OCI-LY3 (cell line): ENCODE measurements around the gene AHRR.

ENCODE experiments used
- H2AFZ ChIP-seq: fragments of 200-600, 300-600 bp; shearing (Covaris generic); 2 replicates; pipeline ENCODE4 v1.6.0; 2014; ENCODE audit warnings: antibody characterized with exemption, low read depth, low read length
- H3K27ac ChIP-seq: fragments of 200-600, 300-600 bp; sonication (generic); 2 replicates; pipeline ENCODE4 v1.5.1; 2014; ENCODE audit warnings: mild to moderate bottlenecking, low read length, moderate library complexity, mixed read lengths
- H3K27me3 ChIP-seq: fragments of 200-600, 300-600 bp; sonication (generic); 2 replicates; pipeline ENCODE4 v1.6.1; 2014; ENCODE audit warnings: low read depth, low read length, mixed read lengths
- H3K36me3 ChIP-seq: fragments of 200-600, 300-600 bp; sonication (generic); replicated peaks from 2 replicates; pipeline ENCODE3; 2014; ENCODE audit warnings: low read depth, low read length, mixed read lengths
- H3K4me1 ChIP-seq: fragments of 300-600, 200-600 bp; sonication (generic); 2 replicates; pipeline ENCODE4 v1.6.1; 2014; ENCODE audit warnings: low read length, mixed read lengths
- H3K4me2 ChIP-seq: fragments of 200-600, 300-600 bp; sonication (generic); 2 replicates; pipeline ENCODE4 v1.6.1; 2014; ENCODE audit warnings: low read length, mixed read lengths
- H3K4me3 ChIP-seq: fragments of 300-600, 200-600 bp; sonication (generic); 2 replicates; pipeline ENCODE4 v1.5.1; 2014; ENCODE audit warnings: antibody characterized with exemption, mild to moderate bottlenecking, low read length, moderate library complexity
- H3K79me2 ChIP-seq: fragments of 300-600, 200-600 bp; shearing (Covaris generic); 2 replicates; pipeline ENCODE4 v1.6.1; 2014; ENCODE audit warnings: mild to moderate bottlenecking, low read length, mixed read lengths
- H3K9ac ChIP-seq: fragments of 300-600, 200-600 bp; shearing (Covaris generic); 2 replicates; pipeline ENCODE4 v1.6.0; 2014; ENCODE audit warnings: mild to moderate bottlenecking, low read length, moderate library complexity
- H3K9me3 ChIP-seq: fragments of 200-600, 300-600 bp; shearing (Covaris generic); 2 replicates; pipeline ENCODE4 v1.6.1; 2014; ENCODE audit warnings: low read length, mixed read lengths; ENCODE audit not compliant: insufficient read depth
- H4K20me1 ChIP-seq: fragments of 200-600, 300-600 bp; sonication (generic); 2 replicates; pipeline ENCODE4 v1.6.1; 2016; ENCODE audit warnings: low read length, mixed read lengths; ENCODE audit not compliant: insufficient read depth
- EZH2phosphoT487 ChIP-seq: fragments of 200-600 bp; shearing (Covaris generic); IDR thresholded peaks from 2 replicates; pipeline ENCODE4 v1.6.1; 2018; ENCODE audit warnings: antibody characterized with exemption, mixed run types, low read depth
- TF ChIP-seq, protein P1 (sequence below): fragments of 200-600, 300-600 bp; sonication (generic); IDR thresholded peaks from 2 replicates; pipeline ENCODE4 v1.5.1; 2014; ENCODE audit warnings: antibody characterized with exemption, low read length, low read depth

AHRR gene

DNA sequence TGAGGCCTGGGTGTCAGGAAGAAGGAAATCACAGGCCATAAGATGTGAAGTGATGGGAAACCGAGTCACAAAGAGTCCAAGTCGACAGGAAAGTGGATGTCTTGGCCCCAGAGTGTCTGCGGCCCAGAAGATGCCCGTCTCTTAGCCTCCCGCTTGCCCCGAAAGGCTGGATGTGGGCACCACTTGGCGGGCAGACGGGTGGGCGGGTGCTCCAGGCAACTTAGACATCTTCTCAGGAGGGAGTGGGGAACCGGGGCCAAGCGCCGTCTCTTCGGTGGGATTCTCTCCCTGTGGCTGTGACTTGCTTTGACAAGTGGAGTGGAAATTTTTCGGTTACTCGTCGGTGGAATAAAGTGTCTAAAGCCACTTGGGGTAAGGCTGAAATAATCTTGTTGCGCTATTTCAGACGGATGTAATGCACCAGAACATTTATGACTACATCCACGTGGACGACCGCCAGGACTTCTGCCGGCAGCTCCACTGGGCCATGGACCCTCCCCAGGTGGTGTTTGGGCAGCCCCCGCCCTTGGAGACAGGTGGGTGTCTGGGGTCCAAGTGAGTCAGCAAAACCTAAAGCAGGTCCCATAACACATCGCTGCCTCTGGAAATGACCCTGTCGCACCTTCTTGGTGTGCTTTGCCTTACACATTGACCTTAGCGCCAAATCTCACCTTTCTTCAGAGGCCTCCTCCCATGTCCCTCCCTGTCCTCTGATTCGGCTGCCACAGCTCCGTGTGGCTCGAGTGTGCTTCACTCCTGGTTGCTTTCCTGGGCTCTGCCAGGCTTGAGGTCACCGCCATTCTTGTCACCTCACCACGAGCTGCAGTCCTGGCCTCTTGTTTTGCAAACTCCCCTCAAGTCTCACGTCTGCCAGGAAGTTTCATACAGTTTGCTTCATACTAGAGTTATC is 101.1 kb downstream of the AHRR start:
- Histone ChIP-seq H3K4me1 (peaks cover 29% of the 10 kb centered on the region), H4K20me1 (no peaks in the 10 kb centered on the region), H3K9ac (no peak overlapping the region), H3K4me2 (no peak overlapping the region), H3K27me3 (no peaks in the 10 kb centered on the region), H3K4me3 (no peak overlapping the region), H3K9me3 (no peaks in the 10 kb centered on the region), H3K36me3 (no peaks in the 10 kb centered on the region), H3K79me2 (no peaks in the 10 kb centered on the region), H3K27ac (no peak overlapping the region), H2AFZ (no peak overlapping the region)
- TF ChIP-seq EZH2phosphoT487, result no peak
- TF ChIP-seq, protein P1, sequence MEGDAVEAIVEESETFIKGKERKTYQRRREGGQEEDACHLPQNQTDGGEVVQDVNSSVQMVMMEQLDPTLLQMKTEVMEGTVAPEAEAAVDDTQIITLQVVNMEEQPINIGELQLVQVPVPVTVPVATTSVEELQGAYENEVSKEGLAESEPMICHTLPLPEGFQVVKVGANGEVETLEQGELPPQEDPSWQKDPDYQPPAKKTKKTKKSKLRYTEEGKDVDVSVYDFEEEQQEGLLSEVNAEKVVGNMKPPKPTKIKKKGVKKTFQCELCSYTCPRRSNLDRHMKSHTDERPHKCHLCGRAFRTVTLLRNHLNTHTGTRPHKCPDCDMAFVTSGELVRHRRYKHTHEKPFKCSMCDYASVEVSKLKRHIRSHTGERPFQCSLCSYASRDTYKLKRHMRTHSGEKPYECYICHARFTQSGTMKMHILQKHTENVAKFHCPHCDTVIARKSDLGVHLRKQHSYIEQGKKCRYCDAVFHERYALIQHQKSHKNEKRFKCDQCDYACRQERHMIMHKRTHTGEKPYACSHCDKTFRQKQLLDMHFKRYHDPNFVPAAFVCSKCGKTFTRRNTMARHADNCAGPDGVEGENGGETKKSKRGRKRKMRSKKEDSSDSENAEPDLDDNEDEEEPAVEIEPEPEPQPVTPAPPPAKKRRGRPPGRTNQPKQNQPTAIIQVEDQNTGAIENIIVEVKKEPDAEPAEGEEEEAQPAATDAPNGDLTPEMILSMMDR, result no peak

DNA sequence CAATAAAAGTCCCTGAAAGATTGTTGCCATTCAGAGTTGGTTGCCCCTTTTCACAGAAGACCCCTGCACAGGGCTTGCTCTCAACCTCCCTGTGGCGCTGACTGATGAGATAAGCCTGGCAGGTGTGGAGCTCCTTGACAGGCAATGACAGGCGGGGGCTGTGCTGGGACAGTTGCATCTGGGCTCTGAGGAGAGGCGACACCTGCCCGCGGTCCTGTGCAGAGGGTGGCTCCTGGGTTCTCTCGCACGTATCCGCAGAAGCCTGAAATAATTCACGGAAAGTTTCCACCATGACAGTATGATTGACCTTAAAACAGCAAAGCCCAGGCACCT is 101.7 kb downstream of the AHRR start:
- Histone ChIP-seq H2AFZ (no peak overlapping the region), H3K4me1 (peaks cover 29% of the 10 kb centered on the region), H3K9ac (no peak overlapping the region), H3K36me3 (no peaks in the 10 kb centered on the region), H3K9me3 (no peaks in the 10 kb centered on the region), H3K4me3 (no peak overlapping the region), H3K27me3 (no peaks in the 10 kb centered on the region), H3K27ac (no peak overlapping the region), H3K79me2 (no peaks in the 10 kb centered on the region), H3K4me2 (no peak overlapping the region), H4K20me1 (no peaks in the 10 kb centered on the region)
- no peak for TF ChIP-seq EZH2phosphoT487
- TF ChIP-seq, protein P1, result no peak

DNA sequence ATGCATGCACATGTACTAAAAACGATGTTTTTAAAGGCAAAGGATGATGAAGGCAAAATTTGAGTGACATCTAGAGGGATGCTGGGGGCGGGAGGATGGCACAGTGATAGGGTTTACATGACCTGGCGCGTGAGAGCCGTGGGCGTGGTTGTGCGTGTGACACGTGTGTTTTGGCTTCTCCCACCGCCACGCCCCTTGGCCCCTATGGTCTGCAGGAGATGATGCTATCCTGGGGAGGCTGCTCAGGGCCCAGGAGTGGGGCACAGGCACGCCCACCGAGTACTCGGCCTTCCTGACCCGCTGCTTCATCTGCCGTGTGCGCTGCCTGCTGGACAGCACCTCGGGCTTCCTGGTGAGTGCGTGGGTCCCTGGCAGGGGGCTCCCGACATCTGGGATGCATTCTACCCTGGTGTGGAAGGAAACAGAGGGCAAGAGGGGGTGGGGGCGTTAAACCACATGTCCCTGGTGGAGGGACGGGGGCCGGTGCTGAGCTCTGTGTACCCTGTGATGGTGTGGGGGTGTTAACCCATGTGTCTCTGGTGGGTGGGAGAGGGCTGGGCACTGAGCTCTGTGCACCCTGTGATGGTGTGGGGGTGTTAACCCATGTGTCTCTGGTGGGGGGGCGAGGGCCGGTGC is 102.2 kb downstream of the AHRR start:
- Histone ChIP-seq H3K27ac (peak overlapping the region; percentile 95), H3K79me2 (no peaks in the 10 kb centered on the region), H3K9ac (peak overlapping the region; percentile 73; the same call in 1 of the 2 replicates), H3K36me3 (no peaks in the 10 kb centered on the region), H4K20me1 (no peaks in the 10 kb centered on the region), H3K4me3 (no peak overlapping the region), H3K9me3 (no peaks in the 10 kb centered on the region), H3K27me3 (no peaks in the 10 kb centered on the region), H3K4me1 (peaks cover 29% of the 10 kb centered on the region), H3K4me2 (peak overlapping the region; percentile 46), H2AFZ (no peak overlapping the region)
- no peak for TF ChIP-seq EZH2phosphoT487
- TF ChIP-seq, protein P1, result no peak
